Nephron progenitor cell (in vitro differentiated cells): ENCODE data around the gene SKIDA1.

Experiments
- DNase-seq: peaks from one replicate; pipeline ENCODE4 v3.0.0; 2021
- H3K27ac Mint-ChIP-seq: 2 replicates; pipeline ENCODE4 v1.8.0; 2021; ENCODE audit warnings: mild to moderate bottlenecking, moderate library complexity, mixed read lengths
- H3K27me3 Mint-ChIP-seq: 2 replicates; pipeline ENCODE4 v1.8.0; 2021; ENCODE audit warnings: mild to moderate bottlenecking, low read depth, mixed read lengths; ENCODE audit not compliant: poor library complexity
- H3K36me3 Mint-ChIP-seq: 2 replicates; pipeline ENCODE4 v1.8.0; 2021; ENCODE audit warnings: low read depth, mixed read lengths
- H3K4me1 Mint-ChIP-seq: 2 replicates; pipeline ENCODE4 v1.8.0; 2021; ENCODE audit warnings: mixed read lengths
- H3K4me3 Mint-ChIP-seq: 2 replicates; pipeline ENCODE4 v1.8.0; 2021; ENCODE audit warnings: mild to moderate bottlenecking, moderate library complexity, mixed read lengths
- H3K9me3 Mint-ChIP-seq: 2 replicates; pipeline ENCODE4 v1.8.0; 2021; ENCODE audit warnings: mild to moderate bottlenecking, moderate library complexity, mixed read lengths
- CTCF ChIP-seq: fragments of 200-600 bp; sonication (generic); IDR thresholded peaks from 2 replicates; pipeline ENCODE4 v1.5.0; 2021; ENCODE audit warnings: antibody characterized with exemption

SKIDA1 gene

GRCh38 chr10:21526860-21527597 lies 1.5 kb upstream of the SKIDA1 start:
- Mint-ChIP-seq H3K4me3 (peak overlapping the region; percentile 96), H3K4me1 (peaks cover 59% of the 10 kb centered on the region), H3K27ac (peak overlapping the region; percentile 100), H3K9me3 (no peaks in the 10 kb centered on the region), H3K36me3 (no peaks in the 10 kb centered on the region), H3K27me3 (no peaks in the 10 kb centered on the region)
- DNase-seq, result peak; percentile 68
- no peak for TF ChIP-seq CTCF

DNA sequence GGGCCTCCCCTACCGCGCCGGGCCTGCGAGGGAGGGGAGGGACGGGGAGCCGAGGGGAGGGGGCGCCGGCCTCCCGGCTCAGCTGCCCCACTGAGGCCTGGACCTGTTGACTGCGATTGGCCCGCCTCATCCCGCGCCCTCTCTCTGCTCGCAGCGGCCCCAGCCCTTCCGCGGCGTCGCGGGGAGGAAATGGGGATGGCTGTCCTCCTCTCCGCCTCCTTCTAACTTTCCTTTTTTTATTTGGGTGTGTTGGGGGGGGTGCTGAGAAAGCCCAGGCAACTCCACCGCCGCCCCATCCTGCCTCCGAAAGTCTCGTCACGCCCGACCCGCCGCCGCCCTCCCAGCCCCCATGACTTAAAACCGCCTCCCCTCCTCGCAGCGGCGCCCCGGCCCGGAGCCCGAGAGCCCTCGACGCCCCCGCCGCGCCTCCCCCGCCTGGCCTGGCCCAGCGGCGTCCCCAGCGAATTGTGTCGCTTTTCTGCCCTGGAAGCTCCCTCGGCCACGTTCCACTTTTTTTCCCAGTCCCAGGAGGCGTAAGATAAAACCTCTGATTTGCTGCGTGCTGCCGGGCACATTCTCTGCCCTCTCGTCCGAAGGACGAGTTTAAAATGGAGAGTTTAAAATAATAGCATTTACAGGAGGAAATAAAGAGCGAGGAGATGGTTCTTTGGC lies 842 bp upstream of the SKIDA1 start:
- TF ChIP-seq CTCF, result no peak

DNA sequence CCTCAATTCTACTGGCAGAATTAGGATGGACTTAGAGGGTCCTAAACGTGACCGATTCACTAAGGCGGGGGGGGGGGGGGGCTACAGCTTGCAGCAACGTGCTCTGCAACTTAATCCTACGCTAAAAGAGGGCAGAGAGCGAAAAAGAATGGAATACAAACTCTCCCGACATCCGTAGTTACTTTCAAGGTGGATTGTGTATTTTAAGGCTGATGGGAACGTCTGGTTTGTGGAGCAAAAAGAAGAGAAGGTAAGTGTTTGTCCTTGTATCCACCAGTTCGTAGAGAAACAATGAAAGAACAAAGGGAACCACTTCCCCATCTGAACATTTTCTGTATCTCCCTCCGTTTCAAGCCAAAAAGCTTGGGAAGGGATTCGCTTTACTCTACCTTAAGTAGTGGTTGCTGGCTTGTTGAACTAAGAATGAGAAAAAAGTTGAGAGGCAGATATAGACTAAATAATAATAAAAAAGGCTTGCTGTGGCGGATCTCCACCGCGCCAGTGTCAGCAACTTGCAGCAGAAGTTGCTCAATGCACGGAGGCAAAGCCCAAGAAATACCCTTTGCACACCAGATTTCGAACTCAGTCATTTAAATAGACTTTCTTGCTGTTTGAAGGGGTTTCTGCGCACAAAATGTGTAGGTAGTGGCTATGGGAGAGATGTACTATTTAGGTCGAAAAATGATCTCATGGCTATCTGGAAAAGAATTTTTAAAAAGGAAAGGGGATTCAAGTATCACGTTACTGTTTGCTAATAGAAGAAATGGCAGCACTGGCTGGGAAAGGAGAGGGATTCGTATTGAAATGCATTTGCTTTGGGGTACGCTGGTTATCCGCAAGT lies 736 bp downstream of the SKIDA1 start:
- H3K4me1 Mint-ChIP-seq, result peaks cover 65% of the 10 kb centered on the region

More for the DNA sequence above, 842 bp upstream of the SKIDA1 start:
- Mint-ChIP-seq H3K36me3 (no peaks in the 10 kb centered on the region), H3K27me3 (no peaks in the 10 kb centered on the region), H3K27ac (peak overlapping the region; percentile 100), H3K4me1 (peaks cover 59% of the 10 kb centered on the region), H3K9me3 (no peaks in the 10 kb centered on the region), H3K4me3 (peak overlapping the region; percentile 96)
- DNase-seq, result peak; percentile 82

DNA sequence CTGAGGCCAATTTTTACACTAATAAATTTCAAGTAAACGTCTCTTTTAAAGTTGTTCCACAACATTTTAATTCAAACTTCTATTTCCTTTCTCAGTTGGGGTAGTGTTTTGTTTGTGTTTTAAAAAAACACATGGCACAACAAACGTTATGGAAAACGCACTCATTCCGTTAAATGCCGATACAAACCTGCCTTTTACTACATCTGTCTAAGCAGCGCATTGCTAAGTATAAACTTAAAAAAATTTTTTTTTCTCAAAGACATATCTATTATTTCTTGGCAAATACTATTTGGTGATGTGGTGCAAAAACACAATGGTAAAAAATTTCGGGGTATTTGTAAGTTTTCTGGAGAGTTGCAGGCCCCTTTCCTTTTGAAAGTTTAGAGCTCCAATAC lies 1.4 kb downstream of the SKIDA1 start:
- peak overlapping the region; percentile 99 for H3K27ac Mint-ChIP-seq
- DNase-seq, result no peak
- no peak for TF ChIP-seq CTCF
- peak overlapping the region; percentile 95 for H3K4me3 Mint-ChIP-seq
- H3K36me3 Mint-ChIP-seq, result no peaks in the 10 kb centered on the region
- no peaks in the 10 kb centered on the region for H3K9me3 Mint-ChIP-seq
- H3K4me1 Mint-ChIP-seq, result peaks cover 65% of the 10 kb centered on the region
- no peaks in the 10 kb centered on the region for H3K27me3 Mint-ChIP-seq

More for the DNA sequence above, 736 bp downstream of the SKIDA1 start:
- no peak for TF ChIP-seq CTCF
- Mint-ChIP-seq H3K9me3 (no peaks in the 10 kb centered on the region), H3K27ac (peak overlapping the region; percentile 99), H3K36me3 (no peaks in the 10 kb centered on the region), H3K4me3 (peak overlapping the region; percentile 95), H3K27me3 (no peaks in the 10 kb centered on the region)
- DNase-seq, result no peak

DNA sequence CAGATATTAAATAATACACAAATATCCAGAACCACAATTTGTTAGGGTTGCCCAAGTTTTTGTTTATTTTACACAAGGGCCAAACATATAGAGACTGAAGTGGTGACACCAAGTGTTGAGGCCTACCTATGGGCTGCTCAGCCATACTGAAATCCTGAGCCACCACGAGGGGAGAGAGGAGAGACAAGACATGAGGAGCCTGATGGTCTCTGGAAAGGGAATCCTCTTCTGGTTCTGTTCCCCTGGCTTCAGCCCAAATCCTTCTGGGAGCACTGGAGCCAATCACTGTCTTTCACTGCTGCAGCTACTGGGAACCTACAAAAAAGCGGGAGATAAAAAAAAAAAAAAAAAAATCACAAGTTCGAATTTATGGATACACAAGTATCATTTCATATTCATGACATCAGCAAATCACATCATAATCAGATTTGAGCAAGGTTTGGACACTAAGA lies 1.9 kb downstream of the SKIDA1 start:
- H3K9me3 Mint-ChIP-seq, result no peaks in the 10 kb centered on the region
- no peak for DNase-seq
- no peak for TF ChIP-seq CTCF
- peaks cover 65% of the 10 kb centered on the region for H3K4me1 Mint-ChIP-seq
- peak overlapping the region; percentile 99 for H3K27ac Mint-ChIP-seq
- peak overlapping the region; percentile 95 for H3K4me3 Mint-ChIP-seq
- H3K36me3 Mint-ChIP-seq, result no peaks in the 10 kb centered on the region
- no peaks in the 10 kb centered on the region for H3K27me3 Mint-ChIP-seq
